Large intestine (tissue), 3 donors: ENCODE measurements around the gene JAGN1. TPM values are rescaled to one million over a fixed set of nuclear protein-coding genes. Genes with fewer than 3 reads are reported as not detected.
A peak's percentile ranks its signal among the peaks of the same experiment; 100 is the strongest.
"Not testable (repeated sequence)": the region's sequence is repeated elsewhere in the genome, so short reads cannot be mapped to it uniquely, and the experiment has no call there.

Experiments used
- DNase-seq, 2 donors: peaks; one replicate each; pipeline versions ENCODE4 v3.0.0 to v3.0.0-alpha.2; 2013
- H3K27ac ChIP-seq: one replicate; pipeline ENCODE4 v1.5.1; 2013; ENCODE audit warnings: low read length
- H3K27me3 ChIP-seq: 2 replicates; pipeline ENCODE4 v1.6.1; 2013; ENCODE audit warnings: low read length; ENCODE audit not compliant: control insufficient read depth, insufficient read depth
- H3K36me3 ChIP-seq: 2 replicates; pipeline ENCODE4 v1.6.1; 2013; ENCODE audit warnings: low read length; ENCODE audit not compliant: control insufficient read depth, insufficient read depth
- H3K4me1 ChIP-seq: one replicate; pipeline ENCODE4 v1.6.1; 2013; ENCODE audit warnings: low read length; ENCODE audit not compliant: control insufficient read depth, insufficient read depth
- H3K4me3 ChIP-seq: one replicate; pipeline ENCODE4 v1.5.1; 2013; ENCODE audit warnings: low read length
- H3K9me3 ChIP-seq: one replicate; pipeline ENCODE4 v1.6.1; 2013; ENCODE audit warnings: mild to moderate bottlenecking, low read depth, low read length, moderate library complexity; ENCODE audit not compliant: control insufficient read depth
- WGBS: methylation state at CpG from one replicate; pipeline ENCODE4 v1.1.5; 2013; ENCODE audit warnings: low lambda C conversion rate; ENCODE audit not compliant: insufficient coverage; 5-methylcytosine and 5-hydroxymethylcytosine counted together
- polyA plus RNA-seq: library from polyadenylated mRNA; unstranded; fragments of 120-200 nt; gene quantifications from one replicate; pipeline ENCODE4 v1.2.1, GENCODE V29; 2013

JAGN1 gene
- polyA plus RNA-seq, 1 donor = 49.5 TPM

- H3K4me1 ChIP-seq = peaks cover 17% of the 10 kb centered on the region
- H3K36me3 ChIP-seq = peaks cover 3% of the 10 kb centered on the region
- H3K27me3 ChIP-seq = no peaks in the 10 kb centered on the region
- no peak for DNase-seq
- H3K27ac ChIP-seq = no peak overlapping the region
- no CpG with 5 or more reads among the region's 8 CpGs for WGBS
- H3K9me3 ChIP-seq = no peaks in the 10 kb centered on the region
- no peak overlapping the region for H3K4me3 ChIP-seq
Measured at GRCh38 chr3:9866639-9867038, 23.8 kb upstream of the JAGN1 start.

DNA sequence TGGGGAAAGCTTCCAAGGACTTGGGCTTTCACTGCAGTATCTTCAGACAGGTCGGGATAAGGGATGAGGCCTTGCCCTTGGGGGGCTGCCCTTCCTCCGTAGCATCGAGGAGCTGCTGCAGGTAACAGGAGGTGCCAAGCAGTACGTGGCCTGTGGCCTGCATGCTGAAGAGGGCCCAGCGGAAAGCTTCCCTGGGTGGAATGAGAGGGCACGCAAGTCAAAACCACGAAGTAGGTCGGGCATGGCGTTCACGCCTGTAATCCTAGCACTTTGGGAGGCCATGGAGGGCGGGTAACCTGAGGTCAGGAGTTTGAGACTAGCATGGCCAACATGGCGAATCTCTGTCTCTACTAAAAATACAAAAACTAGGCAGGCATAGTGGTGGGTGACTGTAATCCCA, 23.3 kb upstream of the JAGN1 start:
- DNase-seq = no peak
- no peaks in the 10 kb centered on the region for H3K27me3 ChIP-seq
- peaks cover 13% of the 10 kb centered on the region for H3K4me1 ChIP-seq
- no peak overlapping the region for H3K27ac ChIP-seq
- H3K9me3 ChIP-seq = no peaks in the 10 kb centered on the region
- no CpG with 5 or more reads among the region's 12 CpGs for WGBS
- H3K4me3 ChIP-seq = no peak overlapping the region
- peaks cover 3% of the 10 kb centered on the region for H3K36me3 ChIP-seq

- DNase-seq = no peak
- H3K36me3 ChIP-seq = peaks cover 3% of the 10 kb centered on the region
- no peak overlapping the region for H3K27ac ChIP-seq
- no CpG with 5 or more reads among the region's 5 CpGs for WGBS
- H3K27me3 ChIP-seq = no peaks in the 10 kb centered on the region
- H3K4me1 ChIP-seq = no peaks in the 10 kb centered on the region
- no peak overlapping the region for H3K4me3 ChIP-seq
- H3K9me3 ChIP-seq = no peaks in the 10 kb centered on the region
Measured at GRCh38 chr3:9869955-9870354, 20.5 kb upstream of the JAGN1 start.

- Histone ChIP-seq H3K4me3 (no peak overlapping the region), H3K27me3 (no peaks in the 10 kb centered on the region), H3K36me3 (peaks cover 3% of the 10 kb centered on the region), H3K9me3 (no peaks in the 10 kb centered on the region), H3K27ac (no peak overlapping the region), H3K4me1 (no peaks in the 10 kb centered on the region)
- 100% methylated on average over 1 of the region's 1 CpG for WGBS
- DNase-seq = no peak
Measured at GRCh38 chr3:9870978-9871377, 19.4 kb upstream of the JAGN1 start.

DNA sequence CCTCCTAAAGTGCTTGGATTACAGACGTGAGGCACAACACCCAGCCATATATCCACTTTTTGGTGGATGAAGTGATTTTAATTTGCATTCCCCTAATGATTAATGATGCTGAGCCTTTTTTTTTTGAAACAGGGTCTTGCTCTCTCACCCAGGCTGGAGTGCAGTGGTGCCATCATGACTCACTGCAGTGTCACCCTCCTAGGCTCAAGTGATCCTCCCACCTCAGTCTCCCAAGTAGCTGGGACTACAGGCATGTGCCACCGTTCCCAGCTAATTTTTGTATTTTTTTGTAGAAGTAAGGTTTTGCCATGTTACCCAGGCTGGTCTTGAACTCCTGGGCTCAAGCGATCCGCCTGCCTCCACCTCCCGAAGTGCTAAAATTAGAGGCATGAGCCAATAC, 18.3 kb upstream of the JAGN1 start:
- not testable (repeated sequence) for H3K9me3 ChIP-seq, H3K4me3 ChIP-seq, H3K36me3 ChIP-seq, H3K27me3 ChIP-seq, H3K27ac ChIP-seq, H3K4me1 ChIP-seq, DNase-seq
- whole genome bisulfite sequencing = no CpG with 5 or more reads among the region's 5 CpGs

DNA sequence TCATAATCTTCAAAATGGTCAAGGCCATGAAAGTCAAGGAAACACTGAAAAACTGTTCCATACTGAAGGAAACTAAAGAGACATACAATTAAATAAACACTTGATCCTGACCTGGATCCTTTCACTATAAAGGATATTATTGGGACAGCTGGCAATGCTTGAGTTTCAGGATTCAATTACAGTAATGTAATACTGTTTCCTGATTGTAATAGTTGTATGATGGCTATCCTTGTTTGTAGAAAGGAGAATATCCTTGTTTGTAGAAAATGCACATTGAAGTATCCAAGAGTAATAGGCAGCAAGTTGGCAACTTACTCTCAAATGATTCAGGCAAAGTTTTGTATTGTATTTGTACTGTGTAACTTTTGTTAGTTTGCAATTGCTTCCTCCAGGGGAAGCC, 15.0 kb upstream of the JAGN1 start:
- DNase-seq = no peak
- peaks cover 17% of the 10 kb centered on the region for H3K4me1 ChIP-seq
- no peak overlapping the region for H3K27ac ChIP-seq
- no peak overlapping the region for H3K4me3 ChIP-seq
- H3K36me3 ChIP-seq = no peaks in the 10 kb centered on the region
- H3K9me3 ChIP-seq = peaks cover 3% of the 10 kb centered on the region
- H3K27me3 ChIP-seq = no peaks in the 10 kb centered on the region

GRCh38 chr3:9876255-9876654, 14.2 kb upstream of the JAGN1 start:
- H3K27ac ChIP-seq, H3K27me3 ChIP-seq, H3K4me3 ChIP-seq, H3K36me3 ChIP-seq, DNase-seq, H3K9me3 ChIP-seq: not testable (repeated sequence)
- peaks cover 17% of the 10 kb centered on the region for H3K4me1 ChIP-seq
- WGBS = no CpG with 5 or more reads among the region's 4 CpGs

GRCh38 chr3:9876991-9877390, 13.4 kb upstream of the JAGN1 start:
- no CpG with 5 or more reads among the region's 12 CpGs for WGBS
- DNase-seq = no peak
- Histone ChIP-seq H3K27ac (no peak overlapping the region), H3K9me3 (peaks cover 3% of the 10 kb centered on the region), H3K4me3 (no peak overlapping the region), H3K4me1 (peaks cover 17% of the 10 kb centered on the region), H3K27me3 (no peaks in the 10 kb centered on the region), H3K36me3 (no peaks in the 10 kb centered on the region)

GRCh38 chr3:9878700-9879099, 11.7 kb upstream of the JAGN1 start:
- H3K27ac ChIP-seq = peak overlapping the region; percentile 66
- peaks cover 3% of the 10 kb centered on the region for H3K9me3 ChIP-seq
- H3K36me3 ChIP-seq = no peaks in the 10 kb centered on the region
- H3K4me1 ChIP-seq = peaks cover 19% of the 10 kb centered on the region
- no peaks in the 10 kb centered on the region for H3K27me3 ChIP-seq
- peak; percentile 91 for DNase-seq
- H3K4me3 ChIP-seq = no peak overlapping the region
- no CpG with 5 or more reads among the region's 5 CpGs for WGBS

- Histone ChIP-seq H3K27ac (peak within 1 kb of the TSS; percentile 66), H3K4me3 (no peak within 1 kb of the TSS), H3K9me3 (peaks cover 3% of the 10 kb centered on the region), H3K4me1 (peaks cover 29% of the 10 kb centered on the region), H3K27me3 (no peaks in the 10 kb centered on the region), H3K36me3 (no peaks in the 10 kb centered on the region)
- WGBS = no CpG with 5 or more reads among the region's 7 CpGs
- DNase-seq = no peak
Measured at GRCh38 chr3:9879830-9880549, 10.4 kb upstream of the JAGN1 start, which contains the start of gene CIDEC. CIDEC (minus strand) TSS chr3:9880253; CDS start chr3:9878486, 1,767 bp downstream.

DNA sequence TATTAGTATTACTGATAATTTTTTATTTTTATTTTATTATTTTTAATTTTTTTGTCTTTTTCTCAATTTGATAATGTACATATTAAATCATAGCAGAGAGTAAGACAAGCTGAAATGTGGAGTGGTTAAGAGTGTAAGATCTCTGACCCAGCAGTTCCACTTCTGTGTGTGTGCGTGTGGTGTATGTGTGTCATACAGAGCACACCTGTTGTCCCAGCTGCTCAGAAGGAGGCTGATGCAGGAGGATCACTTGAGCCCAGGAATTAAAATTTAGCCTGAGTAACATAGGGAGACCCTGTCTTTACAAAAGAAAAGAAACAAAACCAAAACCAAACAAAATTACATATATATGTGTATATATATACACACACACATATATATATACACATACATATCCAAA, 9.0 kb upstream of the JAGN1 start:
- Histone ChIP-seq H3K27me3 (no peaks in the 10 kb centered on the region), H3K4me1 (peaks cover 29% of the 10 kb centered on the region), H3K4me3 (no peak overlapping the region), H3K9me3 (peaks cover 3% of the 10 kb centered on the region), H3K27ac (no peak overlapping the region), H3K36me3 (no peaks in the 10 kb centered on the region)
- WGBS = no CpG with 5 or more reads among the region's 1 CpG
- no peak for DNase-seq
